ENCODE results near the gene USP47.
A peak's percentile ranks its signal among the peaks of the same experiment; 100 is the strongest.

Gene USP47, protein sequence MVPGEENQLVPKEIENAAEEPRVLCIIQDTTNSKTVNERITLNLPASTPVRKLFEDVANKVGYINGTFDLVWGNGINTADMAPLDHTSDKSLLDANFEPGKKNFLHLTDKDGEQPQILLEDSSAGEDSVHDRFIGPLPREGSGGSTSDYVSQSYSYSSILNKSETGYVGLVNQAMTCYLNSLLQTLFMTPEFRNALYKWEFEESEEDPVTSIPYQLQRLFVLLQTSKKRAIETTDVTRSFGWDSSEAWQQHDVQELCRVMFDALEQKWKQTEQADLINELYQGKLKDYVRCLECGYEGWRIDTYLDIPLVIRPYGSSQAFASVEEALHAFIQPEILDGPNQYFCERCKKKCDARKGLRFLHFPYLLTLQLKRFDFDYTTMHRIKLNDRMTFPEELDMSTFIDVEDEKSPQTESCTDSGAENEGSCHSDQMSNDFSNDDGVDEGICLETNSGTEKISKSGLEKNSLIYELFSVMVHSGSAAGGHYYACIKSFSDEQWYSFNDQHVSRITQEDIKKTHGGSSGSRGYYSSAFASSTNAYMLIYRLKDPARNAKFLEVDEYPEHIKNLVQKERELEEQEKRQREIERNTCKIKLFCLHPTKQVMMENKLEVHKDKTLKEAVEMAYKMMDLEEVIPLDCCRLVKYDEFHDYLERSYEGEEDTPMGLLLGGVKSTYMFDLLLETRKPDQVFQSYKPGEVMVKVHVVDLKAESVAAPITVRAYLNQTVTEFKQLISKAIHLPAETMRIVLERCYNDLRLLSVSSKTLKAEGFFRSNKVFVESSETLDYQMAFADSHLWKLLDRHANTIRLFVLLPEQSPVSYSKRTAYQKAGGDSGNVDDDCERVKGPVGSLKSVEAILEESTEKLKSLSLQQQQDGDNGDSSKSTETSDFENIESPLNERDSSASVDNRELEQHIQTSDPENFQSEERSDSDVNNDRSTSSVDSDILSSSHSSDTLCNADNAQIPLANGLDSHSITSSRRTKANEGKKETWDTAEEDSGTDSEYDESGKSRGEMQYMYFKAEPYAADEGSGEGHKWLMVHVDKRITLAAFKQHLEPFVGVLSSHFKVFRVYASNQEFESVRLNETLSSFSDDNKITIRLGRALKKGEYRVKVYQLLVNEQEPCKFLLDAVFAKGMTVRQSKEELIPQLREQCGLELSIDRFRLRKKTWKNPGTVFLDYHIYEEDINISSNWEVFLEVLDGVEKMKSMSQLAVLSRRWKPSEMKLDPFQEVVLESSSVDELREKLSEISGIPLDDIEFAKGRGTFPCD (N-terminal part only)

DNA sequence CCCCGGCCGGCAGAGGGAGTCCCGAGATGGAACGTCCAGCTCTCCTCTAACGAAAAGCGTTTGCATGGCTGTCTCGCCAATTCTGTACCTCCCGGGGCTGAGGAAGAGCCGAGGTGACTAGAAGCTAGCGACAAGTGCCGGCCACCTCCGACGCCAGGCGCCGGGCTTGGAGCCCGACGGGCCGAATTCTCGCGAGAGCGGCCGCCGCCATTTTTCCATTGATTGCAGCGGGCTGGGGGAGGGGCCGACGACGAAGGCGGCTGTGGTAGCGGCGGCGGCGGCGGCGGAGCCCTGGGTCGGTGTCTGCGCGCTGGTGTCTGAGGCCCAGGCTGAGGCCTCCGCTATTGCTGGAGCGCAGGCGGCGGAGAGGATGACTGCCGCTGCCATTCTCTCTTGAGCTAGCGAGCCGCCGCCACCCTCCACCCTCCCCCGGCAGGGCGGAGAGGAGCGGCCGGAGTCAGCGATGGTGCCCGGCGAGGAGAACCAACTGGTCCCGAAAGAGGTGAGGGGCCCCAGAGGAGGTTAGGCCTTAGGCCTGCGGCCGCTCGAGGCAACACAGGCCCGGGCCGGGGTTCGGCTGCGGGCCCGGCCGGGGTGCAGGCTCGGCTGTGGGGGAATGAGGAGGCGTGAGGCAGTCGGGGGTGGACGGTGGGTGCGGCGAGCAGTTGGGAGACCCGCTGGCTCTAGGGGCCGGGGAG lies at the start of gene USP47:
Gene USP47 (plus strand): TSS at position 250 of the 698 bp plus-strand sequence. CDS start 214 bp downstream, at position 464.
- peak; percentile 68 for DNase-seq (ENCODE audit: low spot score)

DNA sequence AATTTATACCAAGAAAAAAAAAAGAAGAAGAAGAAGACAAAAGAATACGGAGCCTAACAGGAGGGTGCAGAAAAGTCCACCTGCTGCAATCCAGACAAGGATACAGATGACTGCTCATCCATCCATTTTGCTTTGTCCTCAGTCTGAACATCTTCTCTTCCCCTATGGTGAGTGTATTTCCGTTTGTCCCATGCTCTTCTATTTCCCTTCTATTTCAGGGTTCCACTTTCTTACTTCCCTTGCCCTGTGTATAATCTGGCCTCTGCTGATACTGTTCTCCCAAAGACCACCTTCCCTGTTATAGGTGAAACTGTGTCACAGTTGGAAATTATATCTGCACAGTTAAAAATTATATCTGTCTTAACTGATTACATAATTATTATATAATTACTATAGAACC lies 48.7 kb upstream of the USP47 start:
- DNase-seq (ENCODE audit: low spot score) = no peak

DNA sequence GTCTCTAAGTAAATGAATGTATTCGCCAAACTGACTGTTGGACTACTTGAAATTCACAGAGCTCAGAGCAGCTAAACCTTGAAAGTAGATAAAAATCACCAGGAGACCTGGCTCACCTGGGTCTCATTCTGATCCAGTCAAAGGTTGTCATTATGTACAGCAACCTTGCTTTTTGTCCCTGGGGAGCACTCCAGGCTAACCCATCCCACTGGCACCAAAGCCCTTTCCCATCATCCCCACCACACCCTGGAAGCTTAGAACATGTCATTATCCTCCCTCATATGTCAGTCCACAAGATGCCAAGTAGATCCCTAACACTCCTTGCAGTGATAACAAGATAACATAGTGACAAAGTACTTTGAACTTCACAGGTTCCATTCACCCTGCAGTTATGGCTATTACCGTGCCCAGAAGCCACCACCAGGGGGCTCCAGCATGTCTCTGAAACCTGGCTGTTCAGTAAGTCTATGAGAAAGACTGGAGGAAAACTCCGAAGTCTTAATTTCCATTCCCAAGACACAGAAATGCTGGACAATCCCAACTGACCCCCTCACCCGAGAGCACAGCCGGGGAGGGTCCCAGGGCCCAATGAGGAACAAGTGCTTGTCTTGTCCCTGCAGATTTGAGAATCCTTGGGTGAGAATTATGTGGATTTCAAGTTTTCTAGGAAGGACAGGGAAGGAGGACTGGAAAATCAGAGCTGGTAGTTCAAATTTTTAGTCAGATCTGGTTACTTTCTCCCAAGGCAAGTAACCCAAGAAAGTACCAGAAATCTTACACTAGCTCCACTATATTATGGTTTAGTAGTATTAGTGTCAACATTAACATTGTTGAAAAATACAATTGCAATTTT lies 43.0 kb upstream of the USP47 start:
- no peak for DNase-seq (ENCODE audit: low spot score)

DNA sequence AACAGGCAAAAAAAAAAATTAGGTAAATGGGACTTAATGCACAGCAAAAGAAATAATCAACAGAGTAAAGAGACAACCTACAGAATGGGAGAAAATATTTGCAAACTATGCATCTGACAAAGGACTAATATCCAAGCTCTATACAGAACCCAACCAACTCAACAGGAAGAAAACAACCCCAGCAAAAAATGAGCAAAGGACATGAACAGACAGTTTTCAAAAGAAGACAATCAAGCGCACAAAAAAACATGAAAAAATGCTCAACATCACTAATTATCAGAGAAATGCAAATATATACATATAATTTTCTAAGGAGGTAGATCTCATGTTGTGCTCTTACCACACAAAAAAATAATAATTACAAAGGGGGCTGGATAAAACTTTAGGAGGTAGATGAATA lies 36.5 kb upstream of the USP47 start:
- DNase-seq (ENCODE audit: low spot score) = no peak

DNA sequence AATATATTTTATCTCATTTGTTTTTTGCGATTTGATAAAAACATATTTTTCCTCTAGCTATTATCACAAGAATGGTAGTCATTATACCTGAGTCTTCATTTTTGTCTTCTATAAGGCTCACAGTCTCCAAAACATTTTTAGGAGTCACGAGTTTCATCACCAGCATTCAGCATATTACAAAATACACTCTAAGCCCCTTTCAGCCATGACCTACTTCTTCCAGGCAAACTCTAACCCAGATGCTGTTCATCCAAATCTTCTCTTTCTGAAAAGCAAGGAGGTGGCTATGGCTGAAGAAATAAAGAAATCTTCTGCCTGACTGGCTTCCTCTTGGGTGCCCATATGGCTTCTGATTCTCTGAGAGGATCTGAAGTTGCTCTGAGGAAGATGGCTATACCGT lies 35.7 kb upstream of the USP47 start:
- DNase-seq (ENCODE audit: low spot score) = no peak

DNA sequence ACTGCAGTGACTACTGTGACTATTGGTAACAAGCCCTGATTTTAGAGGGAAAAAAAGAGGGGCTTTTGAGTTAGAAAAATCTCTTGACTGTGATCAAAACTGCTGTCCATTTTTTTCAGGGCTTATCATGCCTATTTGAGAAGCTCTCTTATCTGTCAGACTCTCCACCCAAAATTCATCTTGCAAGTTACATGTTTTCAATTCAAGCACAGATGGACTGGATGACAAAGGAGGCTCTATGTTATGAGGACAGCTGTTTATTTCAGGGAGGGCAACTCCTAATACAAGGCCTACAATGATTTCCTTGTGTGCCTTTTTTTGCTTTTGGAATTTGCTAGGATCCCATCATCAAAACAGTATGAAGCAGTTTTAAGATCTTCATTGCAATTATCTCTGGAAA lies 35.2 kb upstream of the USP47 start:
- no peak for DNase-seq (ENCODE audit: low spot score)

DNA sequence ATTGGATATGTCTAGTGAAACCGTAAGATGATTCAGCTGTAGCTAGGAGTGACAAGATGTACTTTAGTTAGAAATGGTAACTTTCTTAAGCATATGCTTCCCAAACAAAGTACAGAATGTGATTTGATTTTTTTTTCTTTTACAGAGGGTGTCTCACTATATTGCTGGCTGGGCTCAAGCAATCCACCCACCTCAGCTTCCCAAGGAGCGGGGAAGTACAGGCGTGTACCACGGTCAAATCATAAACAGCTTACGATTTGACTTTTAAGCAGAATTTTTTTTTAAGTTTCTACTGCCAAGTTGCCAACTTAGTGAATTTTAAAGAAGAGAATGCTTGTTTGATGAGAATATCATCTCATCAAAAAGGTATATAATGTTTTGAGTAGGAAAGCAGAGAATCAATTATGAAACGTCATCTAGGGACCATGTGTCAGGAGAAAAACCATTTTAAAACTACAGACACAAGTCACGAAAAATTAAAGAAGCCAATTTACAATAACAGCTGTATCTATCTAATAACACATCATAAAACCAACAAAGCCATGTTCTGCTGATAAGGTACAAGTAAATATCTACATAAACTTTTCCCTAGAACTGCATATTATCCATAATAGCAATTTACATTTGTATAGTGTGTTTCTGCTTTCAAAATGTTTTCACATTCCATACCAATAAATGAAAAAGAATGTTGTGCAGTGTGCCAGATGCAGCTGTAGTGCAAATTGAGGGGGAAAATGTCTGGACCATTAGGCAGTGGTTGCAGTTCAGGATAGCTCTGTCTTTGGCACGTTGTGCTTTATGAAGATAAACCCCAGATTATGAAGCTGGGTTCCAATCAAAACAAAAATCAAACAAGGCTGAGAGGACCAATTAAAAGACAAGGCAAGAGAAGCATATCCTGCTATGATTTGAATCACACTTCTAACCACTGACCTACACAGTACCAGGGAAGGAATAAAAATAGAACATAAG lies 33.7 kb upstream of the USP47 start:
- DNase-seq (ENCODE audit: low spot score) = no peak

DNA sequence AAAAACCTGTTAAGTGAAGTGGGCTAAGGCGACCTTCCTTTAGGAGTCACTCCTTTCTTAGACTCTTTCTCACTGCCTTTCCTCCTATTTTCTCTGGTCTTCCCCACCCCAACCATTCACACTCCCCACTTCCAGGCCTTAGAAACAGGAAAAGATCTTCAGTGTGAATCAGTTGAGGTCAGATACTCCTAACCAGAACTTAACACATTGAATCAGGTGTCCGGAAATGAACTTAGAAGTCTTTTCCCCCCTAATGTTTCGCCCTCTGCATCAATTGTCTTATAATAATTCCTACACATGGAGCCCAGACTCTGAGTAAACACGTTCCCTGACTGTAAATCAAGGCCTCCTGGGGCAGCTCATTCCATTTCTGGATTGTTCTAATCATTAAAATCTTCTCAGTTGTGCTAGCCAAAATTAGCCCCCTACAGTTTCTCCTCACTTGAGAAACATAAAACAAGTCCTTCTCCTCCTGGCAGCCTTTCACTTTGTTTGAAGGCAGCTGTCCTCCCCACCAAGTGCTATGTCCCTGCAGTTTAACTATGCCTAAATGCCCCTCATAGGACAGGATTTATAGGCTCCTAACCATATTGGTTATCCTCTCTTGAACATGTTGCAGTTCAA lies 32.7 kb upstream of the USP47 start:
- DNase-seq (ENCODE audit: low spot score) = no peak

DNA sequence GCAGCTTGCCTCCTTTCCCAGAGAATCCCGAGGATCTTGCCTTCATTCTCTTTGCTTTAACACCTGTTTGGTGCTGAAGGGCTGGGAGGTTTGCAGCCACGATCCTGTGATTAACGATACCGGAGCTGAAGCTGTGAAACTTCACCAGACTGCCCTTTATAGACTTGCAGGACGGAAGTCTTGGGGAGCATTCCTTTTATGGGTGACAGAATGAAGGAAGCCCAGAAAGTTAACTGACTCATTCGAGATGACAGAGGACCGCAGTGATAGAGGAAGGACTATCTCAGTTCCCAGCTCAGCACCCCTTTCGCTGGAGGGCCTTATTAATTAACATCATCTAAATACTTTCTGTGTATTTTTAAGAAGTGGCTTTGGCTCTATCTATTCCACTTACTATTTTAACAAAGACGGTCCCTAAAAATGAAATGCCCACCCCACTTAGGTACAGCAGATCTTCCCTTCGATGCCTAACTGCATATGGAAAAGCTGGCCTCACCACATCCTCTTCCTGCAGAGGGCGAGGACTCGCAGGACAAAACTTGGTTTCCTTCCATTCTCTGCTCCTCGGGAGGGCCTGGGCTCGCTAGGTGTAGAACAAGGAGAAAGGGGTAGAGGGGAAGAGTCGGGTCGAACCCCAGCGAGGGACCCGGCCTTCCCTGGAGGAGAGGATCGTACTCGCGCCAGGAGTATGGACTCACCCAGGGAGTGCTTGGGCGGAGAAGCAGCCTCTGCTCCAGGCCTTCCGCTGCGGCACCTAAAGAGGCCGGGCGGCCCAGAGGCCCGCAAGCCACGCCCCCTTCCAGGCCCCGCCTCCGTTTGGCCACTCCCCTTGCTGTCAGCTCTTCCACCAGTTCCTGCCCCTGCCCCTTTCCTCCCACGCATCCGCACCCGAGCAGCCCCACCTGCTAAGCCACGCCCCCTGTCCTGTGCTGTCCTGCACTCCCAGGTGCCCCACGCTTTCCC lies 30.7 kb upstream of the USP47 start:
- no peak for DNase-seq (ENCODE audit: low spot score)

DNA sequence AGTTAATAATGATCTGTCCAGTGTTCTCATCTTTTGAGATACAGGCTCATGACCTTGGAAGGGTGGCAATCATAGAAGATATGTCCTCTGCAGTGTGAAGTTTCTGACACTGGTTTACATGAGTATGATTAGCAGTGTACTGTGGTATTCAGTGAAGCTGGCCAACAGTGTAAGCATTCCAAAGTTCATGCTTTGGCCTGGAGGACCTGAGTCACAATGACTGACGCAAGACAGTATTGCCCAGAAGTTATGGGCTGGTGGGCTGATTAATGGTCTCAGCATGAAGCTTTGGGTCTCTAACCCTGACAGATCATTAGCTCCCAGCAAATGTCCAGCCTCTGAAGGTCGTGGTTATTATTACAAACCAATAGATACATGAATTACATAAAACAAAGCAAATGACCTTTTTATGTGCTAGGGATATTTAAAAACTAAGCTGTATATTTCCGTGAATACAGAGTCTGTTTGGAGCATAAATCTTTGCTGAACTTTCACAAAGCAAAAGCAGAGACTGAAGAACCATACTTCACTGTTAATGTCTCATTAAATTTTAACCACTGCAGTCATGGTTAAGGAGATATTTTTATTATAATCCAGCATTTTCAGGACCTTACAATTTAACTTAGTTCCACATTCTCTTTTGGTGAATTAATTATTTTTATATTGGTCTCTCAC lies 28.3 kb upstream of the USP47 start:
- DNase-seq (ENCODE audit: low spot score) = peak; percentile 80

DNA sequence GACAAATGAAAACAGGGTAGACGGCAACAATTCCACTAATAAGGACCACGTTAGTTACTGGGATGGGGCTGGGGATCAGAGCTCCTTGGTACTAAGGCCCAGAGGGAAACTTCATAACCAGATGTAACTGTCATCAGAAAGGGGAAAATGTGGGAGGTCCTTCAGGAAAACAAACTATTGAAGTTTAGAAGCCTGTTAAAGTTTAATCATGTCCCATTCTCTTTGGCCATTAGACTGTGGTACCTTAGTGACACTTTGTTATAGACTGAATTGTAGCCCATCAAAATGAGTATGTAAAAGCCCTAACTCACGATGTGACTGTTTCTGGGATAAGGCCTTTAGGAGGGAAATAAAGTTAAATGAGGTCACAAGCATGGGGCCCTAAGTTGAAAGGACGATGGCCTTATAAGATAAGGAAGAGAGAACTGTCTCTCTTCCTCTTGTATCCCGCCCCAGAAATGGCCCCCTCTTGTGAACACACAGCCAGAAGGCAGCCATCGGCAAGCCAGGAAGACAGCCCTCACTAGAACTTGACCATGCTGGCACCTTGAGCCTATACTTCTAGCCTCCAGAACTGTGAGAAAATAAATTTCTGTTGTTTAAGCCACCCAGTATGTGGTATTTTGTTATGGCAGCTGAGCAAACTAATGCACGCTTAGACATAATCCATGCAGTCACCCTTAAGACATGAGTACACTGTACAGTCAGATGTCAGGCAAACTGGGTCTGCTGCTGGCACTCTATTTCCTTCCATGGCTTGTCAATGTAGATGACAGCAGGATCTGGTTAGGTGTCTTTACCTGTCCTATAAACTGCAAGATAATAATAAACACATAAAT lies 26.9 kb upstream of the USP47 start:
- no peak for DNase-seq (ENCODE audit: low spot score)

DNA sequence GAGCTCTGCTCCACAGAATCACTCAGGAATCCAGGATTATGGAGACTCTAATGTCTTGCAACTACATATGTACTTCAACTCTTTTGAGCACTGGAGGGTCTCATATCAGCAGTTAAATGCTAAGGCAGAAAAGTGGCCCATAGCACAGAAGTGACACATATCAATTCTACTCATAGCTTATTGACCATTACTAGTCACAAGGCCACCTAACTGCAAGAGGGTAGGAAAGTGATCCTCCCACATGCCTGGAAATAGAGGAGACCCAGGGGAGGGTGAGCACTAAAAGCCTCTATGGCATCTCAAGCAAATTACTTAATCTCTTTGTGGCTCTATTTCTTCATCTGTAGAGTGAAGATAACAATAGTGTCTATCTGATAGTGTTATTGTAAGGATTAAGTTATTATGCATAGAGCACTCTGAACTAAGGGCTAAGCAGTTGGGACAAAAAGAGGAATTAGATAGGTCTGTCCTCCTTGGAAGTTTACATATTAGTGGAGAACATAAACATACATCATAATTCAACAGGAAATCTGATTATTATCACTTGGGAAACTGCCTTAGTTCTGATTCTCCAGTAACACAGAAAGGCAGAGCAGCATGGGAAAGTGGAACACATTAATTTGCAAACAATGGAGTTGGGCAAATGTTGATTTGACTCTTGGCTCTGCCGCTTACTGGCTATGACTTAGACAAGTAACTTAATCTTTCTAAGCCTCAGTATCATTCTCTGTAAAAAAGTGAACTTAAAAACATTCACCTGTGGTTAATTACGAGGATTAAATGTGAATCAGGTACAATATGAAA lies 25.1 kb upstream of the USP47 start:
- no peak for DNase-seq (ENCODE audit: low spot score)

DNA sequence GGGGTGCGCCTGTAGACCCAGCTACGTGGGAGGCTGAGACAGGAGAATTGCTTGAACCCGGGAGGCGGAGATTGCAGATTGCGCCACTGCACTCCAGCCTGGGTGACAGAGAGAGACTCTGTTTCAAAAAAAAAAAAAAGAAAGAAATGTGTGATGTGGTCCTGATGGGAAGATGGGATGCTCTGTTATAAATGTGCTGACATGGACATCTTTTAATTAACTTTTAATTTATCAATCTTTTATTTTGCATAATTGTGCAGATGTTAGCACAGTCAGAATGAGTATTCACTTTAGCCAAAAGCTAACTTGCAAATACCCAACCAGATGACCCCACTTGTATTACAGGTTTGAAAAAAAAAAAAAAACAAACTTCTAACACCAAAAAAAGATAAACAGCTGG lies 23.8 kb upstream of the USP47 start:
- no peak for DNase-seq (ENCODE audit: low spot score)

DNA sequence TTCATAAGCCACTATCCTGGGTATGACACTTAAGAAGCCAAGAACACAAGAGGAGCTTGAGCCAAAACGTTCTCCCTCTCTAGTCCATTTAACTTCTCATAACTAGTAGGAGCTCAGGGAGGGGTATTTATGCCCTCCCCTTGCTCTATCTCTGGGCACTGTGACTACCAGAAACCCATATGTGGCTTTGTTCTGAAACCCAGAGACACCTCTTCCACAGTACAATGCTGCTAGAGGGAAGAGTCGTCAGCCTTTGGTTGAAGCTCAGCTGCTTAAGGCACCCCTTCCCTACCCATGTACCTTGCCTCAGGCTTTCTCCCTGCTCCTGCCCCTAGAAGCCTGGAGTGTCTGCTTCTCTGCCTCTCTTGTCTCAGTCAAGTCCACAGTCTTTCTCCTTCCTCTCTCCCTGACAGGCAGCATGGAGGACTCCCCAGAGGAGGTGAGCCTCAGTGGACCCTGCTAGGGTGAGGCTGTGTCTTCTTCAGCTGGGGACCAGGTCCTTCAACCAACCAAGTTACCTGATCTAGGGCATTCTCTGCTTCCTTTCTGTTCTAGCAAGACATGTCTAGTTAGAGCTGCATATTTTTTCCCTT lies 23.1 kb upstream of the USP47 start:
- DNase-seq (ENCODE audit: low spot score) = no peak

DNA sequence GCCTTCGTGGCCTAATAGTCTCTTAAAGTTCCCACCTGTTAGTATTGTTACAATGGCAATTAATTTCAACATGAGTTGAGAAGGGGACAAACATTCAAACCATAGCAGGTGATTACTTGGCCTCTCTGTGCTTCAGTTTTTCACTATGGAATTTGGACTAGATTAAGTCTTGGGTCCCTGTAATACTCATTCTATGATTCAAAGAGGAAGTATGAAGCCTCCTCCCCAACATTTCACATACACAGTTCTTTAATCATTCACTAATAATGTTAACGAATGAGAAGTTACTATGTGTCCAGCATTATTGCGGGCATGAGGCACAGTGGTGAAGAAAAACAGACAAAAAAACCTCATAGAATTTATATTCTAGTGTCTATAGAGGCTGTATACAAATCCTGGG lies 19.9 kb upstream of the USP47 start:
- no peak for DNase-seq (ENCODE audit: low spot score)

Data from hepatic stellate cell (primary cell).